Trophoblast cell (in vitro differentiated cells and primary cell): ENCODE results near the gene ASPSCR1.

Source experiments
- DNase-seq, 2 donors: peaks; one replicate each; pipeline ENCODE4 v3.0.0-alpha.2; 2016
- H2AFZ ChIP-seq: 2 replicates; pipeline ENCODE4 v1.6.1; 2013; ENCODE audit warnings: low read length, moderate library complexity, mild to moderate bottlenecking; ENCODE audit not compliant: insufficient read depth, poor library complexity
- H2AK5ac ChIP-seq: 2 replicates; pipeline ENCODE4 v1.6.1; 2013; ENCODE audit warnings: mild to moderate bottlenecking, low read length
- H2BK120ac ChIP-seq: 2 replicates; pipeline ENCODE4 v1.6.1; 2013; ENCODE audit warnings: low read length, mild to moderate bottlenecking, moderate library complexity; ENCODE audit not compliant: insufficient read depth, poor library complexity
- H2BK12ac ChIP-seq: 2 replicates; pipeline ENCODE4 v1.6.1; 2013; ENCODE audit warnings: mild to moderate bottlenecking, low read length, moderate library complexity
- H2BK5ac ChIP-seq: 2 replicates; pipeline ENCODE4 v1.6.1; 2013; ENCODE audit warnings: low read length, low read depth, moderate library complexity, mild to moderate bottlenecking; ENCODE audit not compliant: poor library complexity
- H3K14ac ChIP-seq: 2 replicates; pipeline ENCODE4 v1.6.1; 2013; ENCODE audit warnings: mild to moderate bottlenecking, low read length
- H3K18ac ChIP-seq: 2 replicates; pipeline ENCODE4 v1.6.1; 2013; ENCODE audit warnings: mild to moderate bottlenecking, low read length
- H3K23ac ChIP-seq: 2 replicates; pipeline ENCODE4 v1.6.1; 2013; ENCODE audit warnings: low read length
- H3K27ac ChIP-seq: 2 replicates; pipeline ENCODE4 v1.5.1; 2013; ENCODE audit warnings: low read depth, mild to moderate bottlenecking, inconsistent platforms, low read length, moderate library complexity
- H3K27me3 ChIP-seq: 2 replicates; pipeline ENCODE4 v1.6.1; 2013; ENCODE audit warnings: inconsistent platforms, mild to moderate bottlenecking, low read length, moderate library complexity; ENCODE audit not compliant: insufficient read depth
- H3K36me3 ChIP-seq, 2 experiments: 1 replicate in 1 of 2; 2 replicates in 1 of 2; pipeline ENCODE4 v1.6.1; 2013; ENCODE audit warnings: low read length in 2 of 2, mild to moderate bottlenecking in 2 of 2, moderate library complexity in 1 of 2; ENCODE audit not compliant: insufficient read depth in 2 of 2, control insufficient read depth in 1 of 2
- H3K4ac ChIP-seq: 2 replicates; pipeline ENCODE4 v1.6.1; 2013; ENCODE audit warnings: low read depth, mild to moderate bottlenecking, low read length, moderate library complexity
- H3K4me1 ChIP-seq, 2 experiments: 1 replicate in 1 of 2; 2 replicates in 1 of 2; pipeline ENCODE4 v1.6.1; 2013; ENCODE audit warnings: low read length in 2 of 2, mild to moderate bottlenecking in 2 of 2, moderate library complexity in 1 of 2; ENCODE audit not compliant: insufficient read depth in 2 of 2, control insufficient read depth in 1 of 2
- H3K4me2 ChIP-seq: 2 replicates; pipeline ENCODE4 v1.6.1; 2013; ENCODE audit warnings: inconsistent platforms, mild to moderate bottlenecking, low read length, moderate library complexity
- H3K4me3 ChIP-seq: 2 replicates; pipeline ENCODE4 v1.5.1; 2013; ENCODE audit warnings: mild to moderate bottlenecking, low read depth, low read length, inconsistent platforms
- H3K79me1 ChIP-seq: one replicate; pipeline ENCODE4 v1.6.1; 2013; ENCODE audit warnings: low read length
- H3K79me2 ChIP-seq: 2 replicates; pipeline ENCODE4 v1.6.1; 2013; ENCODE audit warnings: low read length, mild to moderate bottlenecking; ENCODE audit not compliant: control insufficient read depth, insufficient read depth, poor library complexity
- H3K9ac ChIP-seq: 2 replicates; pipeline ENCODE4 v1.6.1; 2013; ENCODE audit warnings: mild to moderate bottlenecking, low read length
- H3K9me3 ChIP-seq: 2 replicates; pipeline ENCODE4 v1.6.1; 2013; ENCODE audit warnings: low read depth, mild to moderate bottlenecking, control low read depth, inconsistent platforms, low read length; ENCODE audit not compliant: insufficient read depth
- H4K12ac ChIP-seq: 2 replicates; pipeline ENCODE4 v1.6.1; 2013; ENCODE audit warnings: low read depth, mild to moderate bottlenecking, low read length, moderate library complexity
- H4K8ac ChIP-seq: 2 replicates; pipeline ENCODE4 v1.6.1; 2013; ENCODE audit warnings: low read depth, mild to moderate bottlenecking, low read length, moderate library complexity
- H4K91ac ChIP-seq: one replicate; pipeline ENCODE4 v1.6.1; 2013; ENCODE audit warnings: low read depth, mild to moderate bottlenecking, low read length, moderate library complexity
- WGBS: extraction: QIAGEN DNeasy Blood & Tissue Kit; methylation state at CpG from one replicate; pipeline ENCODE4 v1.1.7; 2013; ENCODE audit warnings: missing lambda C conversion rate; ENCODE audit not compliant: insufficient read length, insufficient coverage; ENCODE audit errors: extremely low coverage; 5-methylcytosine and 5-hydroxymethylcytosine counted together

The ASPSCR1 gene

GRCh38 chr17:82025401-82026107 lies 48.1 kb downstream of the ASPSCR1 start:
- Histone ChIP-seq H3K14ac (no peak overlapping the region), H3K36me3 (peaks cover 0 to 10% of the 10 kb centered on the region in 2 experiments), H3K9me3 (peaks cover 7% of the 10 kb centered on the region), H3K27me3 (no peaks in the 10 kb centered on the region), H3K23ac (no peak overlapping the region), H3K4me1 (peaks cover 18 to 19% of the 10 kb centered on the region in 2 experiments), H2BK5ac (no peak overlapping the region), H3K79me1 (peaks cover 6% of the 10 kb centered on the region), H2AK5ac (no peak overlapping the region), H4K91ac (no peak overlapping the region), H4K12ac (no peak overlapping the region), H3K18ac (no peak overlapping the region), H2BK120ac (no peak overlapping the region), H3K9ac (no peak overlapping the region), H4K8ac (no peak overlapping the region), H3K4ac (no peak overlapping the region), H3K4me3 (no peak overlapping the region), H3K27ac (no peak overlapping the region), H3K79me2 (peaks cover 8% of the 10 kb centered on the region), H2AFZ (no peak overlapping the region), H3K4me2 (no peak overlapping the region), H2BK12ac (no peak overlapping the region)
- WGBS, result no CpG with 5 or more reads among the region's 25 CpGs
- no peak for DNase-seq

- H3K4ac ChIP-seq, result no peak overlapping the region
- no peak overlapping the region for H4K12ac ChIP-seq
- no peak overlapping the region for H3K9ac ChIP-seq
- H2BK12ac ChIP-seq, result no peak overlapping the region
- no peak overlapping the region for H4K8ac ChIP-seq
- peaks cover 7% of the 10 kb centered on the region for H3K9me3 ChIP-seq
- peaks cover 0 to 11% of the 10 kb centered on the region in 2 experiments for H3K36me3 ChIP-seq
- H2AK5ac ChIP-seq, result no peak overlapping the region
- H3K27ac ChIP-seq, result no peak overlapping the region
- no peak overlapping the region for H3K23ac ChIP-seq
- H3K14ac ChIP-seq, result no peak overlapping the region
- H3K27me3 ChIP-seq, result no peaks in the 10 kb centered on the region
- no CpG with 5 or more reads among the region's 13 CpGs for WGBS
- peaks cover 5% of the 10 kb centered on the region for H3K79me1 ChIP-seq
- peaks cover 4% of the 10 kb centered on the region for H3K79me2 ChIP-seq
- no peak overlapping the region for H3K4me3 ChIP-seq
- H2BK5ac ChIP-seq, result no peak overlapping the region
- no peak overlapping the region for H3K4me2 ChIP-seq
- no peak overlapping the region for H2BK120ac ChIP-seq
- no peak overlapping the region for H4K91ac ChIP-seq
- H3K18ac ChIP-seq, result no peak overlapping the region
- no peak for DNase-seq
- peaks cover 10 to 16% of the 10 kb centered on the region in 2 experiments for H3K4me1 ChIP-seq
- H2AFZ ChIP-seq, result no peak overlapping the region
Observed at GRCh38 chr17:82028246-82028645, 50.8 kb downstream of the ASPSCR1 start.

GRCh38 chr17:82028966-82029365 lies 51.5 kb downstream of the ASPSCR1 start:
- H3K14ac ChIP-seq, result no peak overlapping the region
- H2BK120ac ChIP-seq, result no peak overlapping the region
- no peak overlapping the region for H4K12ac ChIP-seq
- H3K9me3 ChIP-seq, result peaks cover 6% of the 10 kb centered on the region
- no peaks in the 10 kb centered on the region for H3K79me2 ChIP-seq
- H2AK5ac ChIP-seq, result no peak overlapping the region
- no peaks in the 10 kb centered on the region for H3K27me3 ChIP-seq
- no peak for DNase-seq
- H3K4ac ChIP-seq, result no peak overlapping the region
- no peak overlapping the region for H3K4me2 ChIP-seq
- H3K4me1 ChIP-seq, result peaks cover 5 to 11% of the 10 kb centered on the region in 2 experiments
- no peak overlapping the region for H4K8ac ChIP-seq
- H3K27ac ChIP-seq, result no peak overlapping the region
- H3K36me3 ChIP-seq, result peaks cover 0 to 16% of the 10 kb centered on the region in 2 experiments
- H2BK5ac ChIP-seq, result no peak overlapping the region
- no peak overlapping the region for H2BK12ac ChIP-seq
- no CpG with 5 or more reads among the region's 9 CpGs for WGBS
- no peak overlapping the region for H3K18ac ChIP-seq
- no peak overlapping the region for H3K9ac ChIP-seq
- no peak overlapping the region for H2AFZ ChIP-seq
- H3K79me1 ChIP-seq, result peaks cover 5% of the 10 kb centered on the region
- no peak overlapping the region for H3K23ac ChIP-seq
- H3K4me3 ChIP-seq, result peak overlapping the region; percentile 35
- no peak overlapping the region for H4K91ac ChIP-seq

GRCh38 chr17:82029391-82029790 lies 52.0 kb downstream of the ASPSCR1 start:
- DNase-seq, result no peak
- WGBS, result no CpG with 5 or more reads among the region's 16 CpGs
- Histone ChIP-seq H4K8ac (no peak overlapping the region), H2BK120ac (no peak overlapping the region), H3K4me2 (no peak overlapping the region), H3K79me2 (no peaks in the 10 kb centered on the region), H3K79me1 (peaks cover 5% of the 10 kb centered on the region), H3K27me3 (no peaks in the 10 kb centered on the region), H3K23ac (no peak overlapping the region), H3K14ac (no peak overlapping the region), H3K18ac (no peak overlapping the region), H3K4me3 (no peak overlapping the region), H2AFZ (no peak overlapping the region), H2BK12ac (no peak overlapping the region), H3K9me3 (peaks cover 5% of the 10 kb centered on the region), H3K4ac (no peak overlapping the region), H4K91ac (no peak overlapping the region), H3K27ac (no peak overlapping the region), H3K4me1 (peaks cover under 1 to 8% of the 10 kb centered on the region in 2 experiments), H2BK5ac (no peak overlapping the region), H3K9ac (no peak overlapping the region), H2AK5ac (no peak overlapping the region), H3K36me3 (peaks cover 0 to 16% of the 10 kb centered on the region in 2 experiments), H4K12ac (no peak overlapping the region)
